ENCODE data around the gene ZFHX3. TPM values are rescaled to one million over a fixed set of nuclear protein-coding genes. Genes with fewer than 3 reads are reported as not detected.

ZFHX3 gene
- total and polyA plus RNA-seq, 4 donors, result 2.6 to 32.7 (median 14.7) TPM

- peak; percentile 25 to 50 (median 47) for DNase-seq
- no peak overlapping the region for H3K9ac ChIP-seq (ENCODE audit: insufficient read depth in 1 of 2, low read length in 2 of 2)
- WGBS, 2 donors, result 77 to 91% methylated on average over 7 of the region's 7 CpGs
- peak; percentile 62 for ATAC-seq (ENCODE audit: insufficient read depth, low FRiP score)
- H3K4me3 ChIP-seq, result no peak overlapping the region
- peaks cover 0 to 4% (median 0%) of the 10 kb centered on the region in 5 donors for H3K4me1 ChIP-seq (ENCODE audit: control insufficient read depth in 5 of 5, insufficient read depth in 5 of 5, low read length in 5 of 5)
- no peak overlapping the region for H3K27ac ChIP-seq (ENCODE audit: low read depth in 1 of 2, low read length in 1 of 2)
- H3K27me3 ChIP-seq (ENCODE audit: control insufficient read depth in 3 of 3, insufficient read depth in 3 of 3, low read length in 2 of 3), result no peaks in the 10 kb centered on the region
- peaks cover 0 to 7% (median 2%) of the 10 kb centered on the region in 4 donors for H3K9me3 ChIP-seq (ENCODE audit: control insufficient read depth in 4 of 4, insufficient read depth in 3 of 4, low read length in 3 of 4)
- no peak for TF ChIP-seq CTCF (IDR thresholded peaks at IDR 0.05; ENCODE audit: control extremely low read depth, extremely low read depth)
- H3K36me3 ChIP-seq (ENCODE audit: control insufficient read depth in 4 of 4, insufficient read depth in 4 of 4, low read length in 4 of 4), result no peaks in the 10 kb centered on the region
Observed at GRCh38 chr16:72752004-72752695, 295.8 kb downstream of the ZFHX3 start.

GRCh38 chr16:72751076-72751475 is 296.9 kb downstream of the ZFHX3 start:
- Histone ChIP-seq H3K9ac (ENCODE audit: insufficient read depth in 1 of 2, low read length in 2 of 2) (no peak overlapping the region), H3K36me3 (ENCODE audit: control insufficient read depth in 4 of 4, insufficient read depth in 4 of 4, low read length in 4 of 4) (no peaks in the 10 kb centered on the region), H3K9me3 (ENCODE audit: control insufficient read depth in 4 of 4, insufficient read depth in 3 of 4, low read length in 3 of 4) (no peaks in the 10 kb centered on the region), H3K27me3 (ENCODE audit: control insufficient read depth in 3 of 3, insufficient read depth in 3 of 3, low read length in 2 of 3) (no peaks in the 10 kb centered on the region), H3K4me1 (ENCODE audit: control insufficient read depth in 5 of 5, insufficient read depth in 5 of 5, low read length in 5 of 5) (peaks cover 0 to 4% (median 0%) of the 10 kb centered on the region in 5 donors), H3K4me3 (no peak overlapping the region), H3K27ac (ENCODE audit: low read depth in 1 of 2, low read length in 1 of 2) (no peak overlapping the region)
- TF ChIP-seq CTCF (IDR thresholded peaks at IDR 0.05; ENCODE audit: control extremely low read depth, extremely low read depth), result no peak
- DNase-seq (no peak), ATAC-seq (ENCODE audit: insufficient read depth, low FRiP score) (no peak)
- WGBS, 2 donors, result 89 to 94% methylated on average over 3 of the region's 3 CpGs

GRCh38 chr16:72749091-72749490 is 298.8 kb downstream of the ZFHX3 start:
- H3K27me3 ChIP-seq (ENCODE audit: control insufficient read depth in 3 of 3, insufficient read depth in 3 of 3, low read length in 2 of 3), result no peaks in the 10 kb centered on the region
- DNase-seq (no peak), ATAC-seq (ENCODE audit: insufficient read depth, low FRiP score) (no peak)
- H3K27ac ChIP-seq (ENCODE audit: low read depth in 1 of 2, low read length in 1 of 2), result no peak overlapping the region
- no peak for TF ChIP-seq CTCF (IDR thresholded peaks at IDR 0.05; ENCODE audit: control extremely low read depth, extremely low read depth)
- no peaks in the 10 kb centered on the region for H3K36me3 ChIP-seq (ENCODE audit: control insufficient read depth in 4 of 4, insufficient read depth in 4 of 4, low read length in 4 of 4)
- no peaks in the 10 kb centered on the region for H3K9me3 ChIP-seq (ENCODE audit: control insufficient read depth in 4 of 4, insufficient read depth in 3 of 4, low read length in 3 of 4)
- no peak overlapping the region for H3K9ac ChIP-seq (ENCODE audit: insufficient read depth in 1 of 2, low read length in 2 of 2)
- peaks cover 0 to 8% (median 0%) of the 10 kb centered on the region in 5 donors for H3K4me1 ChIP-seq (ENCODE audit: control insufficient read depth in 5 of 5, insufficient read depth in 5 of 5, low read length in 5 of 5)
- no peak overlapping the region for H3K4me3 ChIP-seq
